Transverse colon (tissue), 4 donors: Measurements from ENCODE around the gene SUPV3L1. TPM values are rescaled to one million over a fixed set of nuclear protein-coding genes. Genes with fewer than 3 reads are reported as not detected.

Experiments
- DNase-seq: peaks from one replicate; pipeline ENCODE4 v3.0.0-alpha.2; 2019
- H3K27ac ChIP-seq, 4 donors: fragments of 200-600 bp; sonication (generic); 2 replicates each; pipeline ENCODE4 v1.5.1; 2016 to 2018; ENCODE audit warnings: inconsistent platforms in 4 of 4
- H3K27me3 ChIP-seq: fragments of 200-600 bp; sonication (generic); 2 replicates; pipeline ENCODE4 v1.5.1; 2017; ENCODE audit warnings: inconsistent platforms
- H3K36me3 ChIP-seq, 4 donors: fragments of 200-600 bp; sonication (generic); 2 replicates each; pipeline ENCODE4 v1.5.1; 2017 to 2019; ENCODE audit warnings: inconsistent platforms in 4 of 4
- H3K4me1 ChIP-seq, 4 donors: fragments of 200-600 bp; sonication (generic); 2 replicates each; pipeline ENCODE4 v1.5.1; 2017 to 2020; ENCODE audit warnings: inconsistent platforms in 4 of 4
- H3K4me3 ChIP-seq, 4 donors: fragments of 200-600 bp; sonication (generic); 1 replicate in 1 of 4; 2 replicates in 3 of 4; pipeline versions ENCODE4 v1.5.1 to v1.6.1; 2017 to 2019; ENCODE audit warnings: inconsistent platforms in 4 of 4
- H3K9me3 ChIP-seq, 2 donors: fragments of 200-600 bp; sonication (generic); 2 replicates each; pipeline ENCODE4 v1.5.1; 2017 to 2019; ENCODE audit warnings: inconsistent platforms in 2 of 2
- EP300 ChIP-seq: sonication (generic); formaldehyde crosslinking; IDR thresholded peaks from one replicate; pipeline ENCODE4 v1.6.1; 2017; ENCODE audit warnings: antibody characterized with exemption, low read depth
- POLR2A ChIP-seq: fragments of 450-650 bp; IDR thresholded peaks from one replicate; pipeline ENCODE4 v1.6.1; 2016; ENCODE audit warnings: antibody characterized with exemption, mild to moderate bottlenecking, moderate library complexity
- POLR2AphosphoS5 ChIP-seq, 3 donors: sonication (generic); formaldehyde crosslinking; IDR thresholded peaks; one replicate each; pipeline ENCODE4 v1.6.1; 2016; ENCODE audit warnings: antibody characterized with exemption in 3 of 3
- WGBS, 2 donors: methylation state at CpG; one replicate each; pipeline ENCODE4 v1.1.5; 2018; ENCODE audit warnings: low coverage in 1 of 2; 5-methylcytosine and 5-hydroxymethylcytosine counted together
- in situ Hi-C, 4 donors: fragments of 200-750 bp; cut with MboI; loops; one replicate each; pipeline versions ENCODE4 v1.15.0 to v1.15.1; 2017; ENCODE audit warnings: low sequenced_read_pairs in 3 of 4, low pct_ligation_motif_present in 1 of 4, low pct_unique_long_range_greater_than_20kb in 1 of 4
- intact Hi-C: fragments of 100-400 bp; cut with DNase I; formaldehyde crosslinking; loops from one replicate; pipeline ENCODE4 v1.15.1; 2023; ENCODE audit warnings: low total_unique reads
- total RNA-seq, 4 donors: library from RNA; depleted of rRNA; stranded (reverse); fragments of >200 nt; gene quantifications; one replicate each; pipeline ENCODE4 v1.1.0, GENCODE V29; 2016
- TF ChIP-seq, protein P1 (sequence below), 5 experiments: fragments of 200-600 bp in 3 of 5; fragments of 450-650 bp in 2 of 5; sonication (generic) in 3 of 5; IDR thresholded peaks; 1 replicate in 2 of 5; 2 replicates in 3 of 5; pipeline ENCODE4 v1.5.1; 2016 to 2017; ENCODE audit warnings: antibody characterized with exemption in 5 of 5, inconsistent platforms in 3 of 5, mild to moderate bottlenecking in 2 of 5, moderate library complexity in 1 of 5

SUPV3L1 gene
- total RNA-seq, 4 donors from 2014 or later = 15.3 to 34.0 (median 26.7) TPM

DNA sequence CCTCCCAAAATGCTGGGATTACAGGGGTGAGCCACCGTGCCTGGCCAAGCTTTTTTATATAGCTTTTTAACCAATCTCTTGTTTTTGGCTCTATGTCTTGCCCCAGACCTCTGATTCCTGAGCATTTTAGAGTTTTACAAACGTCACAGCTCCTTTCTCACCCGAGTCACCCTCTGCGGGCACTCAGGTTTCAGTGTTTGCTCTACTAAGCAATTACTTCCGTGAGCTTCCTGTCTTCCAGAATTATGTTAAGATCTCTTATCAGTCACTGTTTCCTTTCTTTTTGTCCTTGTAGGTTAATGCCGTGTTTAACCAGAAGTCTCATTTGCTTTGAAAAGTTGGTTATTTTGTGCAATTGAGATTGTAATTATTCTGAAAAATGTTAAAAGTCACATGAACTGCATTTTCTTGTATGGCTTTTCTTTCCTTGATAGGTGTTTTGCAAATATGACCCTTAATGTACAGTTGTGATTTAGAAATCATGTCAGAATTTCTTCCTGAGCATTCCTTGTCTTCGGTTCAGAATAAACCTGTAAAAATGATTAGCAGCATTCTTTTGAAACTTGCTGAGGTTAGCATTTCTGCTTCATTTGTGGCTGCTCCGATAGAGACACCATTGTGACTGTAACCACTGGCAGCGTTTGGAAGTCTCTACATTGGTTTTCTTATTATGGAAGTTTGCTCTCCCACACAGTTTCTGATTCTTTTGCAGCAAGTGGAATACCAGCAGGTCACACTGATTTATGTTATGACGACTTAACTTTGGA is 35.6 kb downstream of the SUPV3L1 start:
- in situ Hi-C loops (no loop called here), intact Hi-C loops (no loop called here)
- Histone ChIP-seq H3K4me3 (no peak overlapping the region), H3K9me3 (no peaks in the 10 kb centered on the region), H3K27ac (peak overlapping the region in 1 of 4 donors; percentile 65), H3K4me1 (peaks cover 0 to 3% (median under 1%) of the 10 kb centered on the region in 4 donors), H3K27me3 (no peaks in the 10 kb centered on the region), H3K36me3 (no peaks in the 10 kb centered on the region)
- no peak for DNase-seq
- WGBS, 2 donors = 19 to 52% methylated on average over 9 to 10 of the region's 10 CpGs
- TF ChIP-seq EP300 (no peak), POLR2AphosphoS5 (IDR thresholded peaks at IDR 0.05) (no peak), POLR2A (no peak)
- TF ChIP-seq, protein P1, sequence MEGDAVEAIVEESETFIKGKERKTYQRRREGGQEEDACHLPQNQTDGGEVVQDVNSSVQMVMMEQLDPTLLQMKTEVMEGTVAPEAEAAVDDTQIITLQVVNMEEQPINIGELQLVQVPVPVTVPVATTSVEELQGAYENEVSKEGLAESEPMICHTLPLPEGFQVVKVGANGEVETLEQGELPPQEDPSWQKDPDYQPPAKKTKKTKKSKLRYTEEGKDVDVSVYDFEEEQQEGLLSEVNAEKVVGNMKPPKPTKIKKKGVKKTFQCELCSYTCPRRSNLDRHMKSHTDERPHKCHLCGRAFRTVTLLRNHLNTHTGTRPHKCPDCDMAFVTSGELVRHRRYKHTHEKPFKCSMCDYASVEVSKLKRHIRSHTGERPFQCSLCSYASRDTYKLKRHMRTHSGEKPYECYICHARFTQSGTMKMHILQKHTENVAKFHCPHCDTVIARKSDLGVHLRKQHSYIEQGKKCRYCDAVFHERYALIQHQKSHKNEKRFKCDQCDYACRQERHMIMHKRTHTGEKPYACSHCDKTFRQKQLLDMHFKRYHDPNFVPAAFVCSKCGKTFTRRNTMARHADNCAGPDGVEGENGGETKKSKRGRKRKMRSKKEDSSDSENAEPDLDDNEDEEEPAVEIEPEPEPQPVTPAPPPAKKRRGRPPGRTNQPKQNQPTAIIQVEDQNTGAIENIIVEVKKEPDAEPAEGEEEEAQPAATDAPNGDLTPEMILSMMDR (IDR thresholded peaks at IDR 0.05) = no peak

- no peaks in the 10 kb centered on the region for H3K27me3 ChIP-seq
- 83 to 97% methylated on average over 10 to 11 of the region's 11 CpGs for WGBS, 2 donors
- intact Hi-C loops (no loop called here), in situ Hi-C loops (no loop called here)
- no peak overlapping the region for H3K4me3 ChIP-seq
- TF ChIP-seq, protein P1 (IDR thresholded peaks at IDR 0.05) = no peak
- TF ChIP-seq EP300 (no peak), POLR2A (no peak), POLR2AphosphoS5 (IDR thresholded peaks at IDR 0.05) (no peak)
- H3K9me3 ChIP-seq = no peaks in the 10 kb centered on the region
- DNase-seq = no peak
- peaks cover 0 to 4% (median under 1%) of the 10 kb centered on the region in 4 donors for H3K4me1 ChIP-seq
- peak overlapping the region in 2 of 4 donors; percentile 32 to 65 for H3K27ac ChIP-seq
- no peaks in the 10 kb centered on the region for H3K36me3 ChIP-seq
Observed at GRCh38 chr10:69216577-69217118, 36.6 kb downstream of the SUPV3L1 start.

GRCh38 chr10:69217119-69217754 is 37.2 kb downstream of the SUPV3L1 start:
- H3K27me3 ChIP-seq = no peaks in the 10 kb centered on the region
- TF ChIP-seq EP300 = no peak
- TF ChIP-seq POLR2AphosphoS5 (IDR thresholded peaks at IDR 0.05) = no peak
- TF ChIP-seq POLR2A = no peak
- intact Hi-C loops (no loop called here), in situ Hi-C loops (no loop called here)
- no peak overlapping the region for H3K4me3 ChIP-seq
- H3K9me3 ChIP-seq = no peaks in the 10 kb centered on the region
- no peak for DNase-seq
- peaks cover 5 to 10% (median 6%) of the 10 kb centered on the region in 4 donors for H3K4me1 ChIP-seq
- WGBS, 2 donors = 61 to 86% methylated on average over 1 to 4 of the region's 4 CpGs
- peak overlapping the region in 3 of 4 donors; percentile 13 to 65 (median 32) for H3K27ac ChIP-seq
- no peaks in the 10 kb centered on the region for H3K36me3 ChIP-seq

DNA sequence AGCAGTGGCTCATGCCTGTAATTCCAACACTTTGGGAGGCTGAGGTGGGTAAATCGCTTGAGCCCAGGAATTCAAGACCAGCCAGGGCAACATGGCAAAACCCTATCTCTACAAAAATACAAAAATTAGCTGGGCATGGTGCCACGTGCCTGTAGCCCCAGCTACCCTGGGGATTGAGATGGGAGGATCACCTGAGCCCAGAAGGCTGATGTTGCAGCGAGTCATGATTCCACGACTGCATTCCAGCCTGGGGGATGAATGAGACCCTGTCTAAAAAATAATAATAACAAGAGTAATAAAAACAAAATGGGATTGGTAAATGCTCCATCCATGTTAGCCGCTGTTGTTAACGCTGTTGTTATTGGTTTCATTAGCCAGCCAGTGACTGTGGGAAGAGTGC is 38.8 kb downstream of the SUPV3L1 start:
- Histone ChIP-seq H3K4me3 (no peak overlapping the region), H3K4me1 (peaks cover 12 to 25% (median 17%) of the 10 kb centered on the region in 4 donors), H3K36me3 (no peaks in the 10 kb centered on the region), H3K27me3 (no peaks in the 10 kb centered on the region), H3K27ac (no peak overlapping the region), H3K9me3 (no peaks in the 10 kb centered on the region)
- in situ Hi-C loops = no loop called here
- 92 to 100% methylated on average over 4 to 6 of the region's 6 CpGs for WGBS, 2 donors
- intact Hi-C loops = no loop called here
- TF ChIP-seq EP300 (no peak), POLR2A (no peak), POLR2AphosphoS5 (IDR thresholded peaks at IDR 0.05) (no peak)
- TF ChIP-seq, protein P1 (IDR thresholded peaks at IDR 0.05) = no peak
- no peak for DNase-seq
